Loucy (cell line): Measurements from ENCODE around the gene PDE9A.

Experiments used
- H2AFZ ChIP-seq: fragments of 200-600 bp; sonication (generic); 2 replicates; pipeline ENCODE4 v1.6.0; 2016; ENCODE audit warnings: antibody characterized with exemption, mild to moderate bottlenecking, low read length, moderate library complexity
- H3F3A ChIP-seq: fragments of 200-600 bp; 2 replicates; pipeline ENCODE4 v1.6.0; 2016; ENCODE audit warnings: antibody characterized with exemption, low read depth, mild to moderate bottlenecking
- H3K27me3 ChIP-seq: fragments of 200-600 bp; sonication (generic); 2 replicates; pipeline ENCODE4 v1.6.1; 2014; ENCODE audit warnings: low read length, mild to moderate bottlenecking; ENCODE audit not compliant: insufficient read depth, poor library complexity, severe bottlenecking
- H3K36me3 ChIP-seq: fragments of 200-600 bp; sonication (generic); 2 replicates; pipeline ENCODE4 v1.6.1; 2016; ENCODE audit warnings: low read length; ENCODE audit not compliant: insufficient read depth
- H3K4me1 ChIP-seq: fragments of 200-600 bp; sonication (generic); 2 replicates; pipeline ENCODE4 v1.5.1; 2014; ENCODE audit warnings: low read length, mild to moderate bottlenecking; ENCODE audit not compliant: insufficient read depth, poor library complexity, severe bottlenecking
- H3K4me2 ChIP-seq: fragments of 200-600 bp; sonication (generic); 2 replicates; pipeline ENCODE4 v1.6.0; 2014; ENCODE audit warnings: antibody characterized with exemption, low read length, low read depth, mild to moderate bottlenecking; ENCODE audit not compliant: poor library complexity, severe bottlenecking
- H3K4me3 ChIP-seq: fragments of 200-600 bp; sonication (generic); 2 replicates; pipeline ENCODE4 v1.5.1; 2014; ENCODE audit warnings: low read length, mild to moderate bottlenecking, mixed read lengths; ENCODE audit not compliant: poor library complexity, severe bottlenecking
- H3K79me2 ChIP-seq: fragments of 200-600 bp; sonication (generic); 2 replicates; pipeline ENCODE4 v1.6.1; 2014; ENCODE audit warnings: low read length; ENCODE audit not compliant: insufficient read depth
- H3K9ac ChIP-seq: fragments of 200-600 bp; sonication (generic); 2 replicates; pipeline ENCODE4 v1.6.0; 2014; ENCODE audit warnings: mild to moderate bottlenecking, low read depth, low read length, moderate library complexity; ENCODE audit not compliant: poor library complexity, severe bottlenecking
- H3K9me2 ChIP-seq: fragments of 200-600 bp; sonication (generic); replicated peaks from 2 replicates; pipeline ENCODE4 v1.6.1; 2016; ENCODE audit warnings: low read depth, low read length, mixed read lengths
- H3K9me3 ChIP-seq: fragments of 200-600 bp; sonication (generic); 2 replicates; pipeline ENCODE4 v1.6.1; 2014; ENCODE audit warnings: mild to moderate bottlenecking, antibody characterized with exemption, low read length, low read depth; ENCODE audit not compliant: insufficient read depth
- H4K20me1 ChIP-seq: fragments of 200-600 bp; sonication (generic); 2 replicates; pipeline ENCODE4 v1.6.0; 2014; ENCODE audit warnings: antibody characterized with exemption, low read length, mild to moderate bottlenecking; ENCODE audit not compliant: insufficient read depth, poor library complexity, severe bottlenecking
- EZH2phosphoT487 ChIP-seq: fragments of 200-600 bp; IDR thresholded peaks from 2 replicates; pipeline ENCODE4 v1.6.1; 2018; ENCODE audit warnings: antibody characterized with exemption, mild to moderate bottlenecking, moderate library complexity, borderline replicate concordance
- TF ChIP-seq, protein P1 (sequence below): fragments of 200-600 bp; sonication (generic); conservative IDR thresholded peaks from 2 replicates; pipeline ENCODE4 v1.5.1; 2014; ENCODE audit warnings: mild to moderate bottlenecking, antibody characterized with exemption, low read length

The PDE9A gene

DNA sequence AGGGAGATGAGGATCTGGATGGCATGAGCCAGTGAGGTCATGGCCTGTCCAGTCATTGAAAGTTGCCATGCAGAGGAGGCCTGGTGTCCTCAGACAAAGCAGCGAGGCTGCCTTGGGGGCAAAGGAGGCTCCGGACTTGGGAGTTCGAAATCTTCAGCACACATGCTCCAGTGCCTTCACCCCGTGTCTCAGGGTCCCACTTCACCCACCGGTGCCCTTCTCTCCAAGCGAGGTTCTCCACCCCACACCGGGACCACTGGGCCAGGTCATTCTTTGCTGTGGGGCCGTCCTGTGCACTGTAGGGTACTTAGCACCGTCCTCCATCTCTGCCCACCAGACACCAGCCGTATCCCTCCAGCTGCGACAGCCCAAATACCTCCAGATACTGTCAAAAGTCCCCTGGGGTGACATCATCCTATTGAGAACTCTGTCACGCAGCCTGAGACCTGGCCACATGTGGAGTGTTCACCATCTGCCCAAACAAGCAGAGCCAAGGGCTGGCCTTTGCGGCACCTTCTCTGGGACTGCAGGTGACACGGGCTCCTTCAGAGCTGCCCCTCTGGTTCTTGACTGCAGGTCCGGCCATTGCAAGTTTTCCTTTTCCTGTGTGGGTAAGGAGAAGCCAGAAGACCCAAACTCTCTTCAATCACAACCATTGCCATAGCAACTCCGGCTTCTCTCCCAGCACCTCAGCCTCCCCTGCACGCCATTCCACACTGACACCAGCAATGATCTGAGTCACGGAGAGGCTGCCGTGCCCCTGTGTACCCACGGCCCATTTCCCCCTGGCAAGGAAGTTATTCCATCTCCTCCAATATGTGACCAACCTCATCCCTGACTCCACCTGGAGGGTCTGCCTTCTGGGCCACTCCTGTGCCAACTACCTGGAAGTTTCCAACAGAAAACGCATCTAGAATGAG is 20.4 kb upstream of the PDE9A start:
- Histone ChIP-seq H3K4me3 (no peak overlapping the region), H3K4me1 (no peaks in the 10 kb centered on the region), H2AFZ (no peak overlapping the region)

DNA sequence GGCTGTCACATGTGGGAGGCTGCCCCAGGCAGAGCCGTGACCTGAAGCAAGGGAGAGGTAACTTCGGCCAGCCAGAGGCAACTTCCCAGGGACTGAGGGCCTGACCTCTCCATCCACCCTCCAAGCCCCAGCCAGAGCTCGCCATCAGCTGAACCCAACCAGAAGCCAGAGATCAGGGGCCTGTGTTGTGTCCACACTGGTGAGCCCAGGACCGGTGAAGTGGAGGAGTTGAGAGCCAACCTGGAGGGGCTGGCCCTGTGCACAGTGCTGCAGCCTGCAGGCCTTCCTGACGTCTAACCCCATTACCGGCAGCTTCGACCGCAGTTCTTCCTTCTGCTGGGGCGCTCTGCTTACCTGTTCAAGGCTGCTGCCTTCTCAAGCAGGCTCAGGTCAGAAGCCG is 19.6 kb upstream of the PDE9A start:
- H3K9me2 ChIP-seq: no peaks in the 10 kb centered on the region
- no peaks in the 10 kb centered on the region for H3K27me3 ChIP-seq
- no peak overlapping the region for H3K9ac ChIP-seq
- H3K4me1 ChIP-seq: no peaks in the 10 kb centered on the region
- H3K79me2 ChIP-seq: no peaks in the 10 kb centered on the region
- H3K4me2 ChIP-seq: no peak overlapping the region
- TF ChIP-seq, protein P1, sequence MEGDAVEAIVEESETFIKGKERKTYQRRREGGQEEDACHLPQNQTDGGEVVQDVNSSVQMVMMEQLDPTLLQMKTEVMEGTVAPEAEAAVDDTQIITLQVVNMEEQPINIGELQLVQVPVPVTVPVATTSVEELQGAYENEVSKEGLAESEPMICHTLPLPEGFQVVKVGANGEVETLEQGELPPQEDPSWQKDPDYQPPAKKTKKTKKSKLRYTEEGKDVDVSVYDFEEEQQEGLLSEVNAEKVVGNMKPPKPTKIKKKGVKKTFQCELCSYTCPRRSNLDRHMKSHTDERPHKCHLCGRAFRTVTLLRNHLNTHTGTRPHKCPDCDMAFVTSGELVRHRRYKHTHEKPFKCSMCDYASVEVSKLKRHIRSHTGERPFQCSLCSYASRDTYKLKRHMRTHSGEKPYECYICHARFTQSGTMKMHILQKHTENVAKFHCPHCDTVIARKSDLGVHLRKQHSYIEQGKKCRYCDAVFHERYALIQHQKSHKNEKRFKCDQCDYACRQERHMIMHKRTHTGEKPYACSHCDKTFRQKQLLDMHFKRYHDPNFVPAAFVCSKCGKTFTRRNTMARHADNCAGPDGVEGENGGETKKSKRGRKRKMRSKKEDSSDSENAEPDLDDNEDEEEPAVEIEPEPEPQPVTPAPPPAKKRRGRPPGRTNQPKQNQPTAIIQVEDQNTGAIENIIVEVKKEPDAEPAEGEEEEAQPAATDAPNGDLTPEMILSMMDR: no peak
- no peak for TF ChIP-seq EZH2phosphoT487
- H3K4me3 ChIP-seq: no peak overlapping the region
- H4K20me1 ChIP-seq: no peaks in the 10 kb centered on the region
- no peaks in the 10 kb centered on the region for H3F3A ChIP-seq
- no peaks in the 10 kb centered on the region for H3K9me3 ChIP-seq
- no peak overlapping the region for H2AFZ ChIP-seq
- H3K36me3 ChIP-seq: no peaks in the 10 kb centered on the region

More for the DNA sequence above, 20.4 kb upstream of the PDE9A start:
- TF ChIP-seq, protein P1: no peak
- TF ChIP-seq EZH2phosphoT487: no peak
- Histone ChIP-seq H3K9me2 (no peaks in the 10 kb centered on the region), H3K36me3 (no peaks in the 10 kb centered on the region), H3K9me3 (no peaks in the 10 kb centered on the region), H3K79me2 (no peaks in the 10 kb centered on the region), H3F3A (no peaks in the 10 kb centered on the region), H4K20me1 (no peaks in the 10 kb centered on the region), H3K4me2 (no peak overlapping the region), H3K27me3 (no peaks in the 10 kb centered on the region), H3K9ac (no peak overlapping the region)

DNA sequence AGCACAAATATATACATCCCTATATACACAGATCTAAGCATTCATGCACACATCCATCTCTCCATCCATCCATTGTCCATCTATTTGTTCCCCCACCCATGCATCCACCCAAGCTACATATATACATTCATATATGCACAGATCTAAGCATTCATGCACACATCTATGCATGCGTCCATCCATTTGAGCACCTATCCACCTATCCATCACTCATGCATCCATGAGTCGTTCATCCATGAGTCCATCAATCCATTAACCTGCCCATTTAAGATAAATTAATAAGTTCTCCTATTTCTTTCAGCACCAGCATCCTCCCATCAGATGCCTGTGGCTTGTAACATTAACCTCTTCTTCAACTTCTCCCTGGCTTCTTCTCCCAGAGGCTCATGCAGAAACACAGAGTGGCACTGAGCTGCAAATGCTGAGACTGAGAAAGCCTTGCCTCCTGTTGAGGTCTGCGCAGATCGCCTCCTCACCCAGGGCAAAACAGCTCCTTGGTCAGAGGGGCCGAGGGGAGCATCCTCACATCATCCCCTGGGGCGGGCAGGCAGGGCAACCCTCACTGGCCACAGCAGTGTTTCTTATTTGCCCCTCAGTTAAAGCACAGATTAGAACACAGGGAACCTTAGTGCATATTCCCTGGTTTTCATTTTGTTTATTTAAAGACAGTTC is 17.4 kb upstream of the PDE9A start:
- H3K9ac ChIP-seq: no peak overlapping the region
- H3K36me3 ChIP-seq: no peaks in the 10 kb centered on the region
- no peak overlapping the region for H3K4me2 ChIP-seq
- H3K79me2 ChIP-seq: no peaks in the 10 kb centered on the region
- H3K9me2 ChIP-seq: no peaks in the 10 kb centered on the region
- H2AFZ ChIP-seq: no peak overlapping the region
- no peaks in the 10 kb centered on the region for H3F3A ChIP-seq
- no peaks in the 10 kb centered on the region for H4K20me1 ChIP-seq
- no peaks in the 10 kb centered on the region for H3K9me3 ChIP-seq
- no peaks in the 10 kb centered on the region for H3K27me3 ChIP-seq
- TF ChIP-seq, protein P1: no peak
- no peak for TF ChIP-seq EZH2phosphoT487
- H3K4me1 ChIP-seq: no peaks in the 10 kb centered on the region
- no peak overlapping the region for H3K4me3 ChIP-seq
